BJ (cell line): ENCODE results near the gene FLII. TPM values are rescaled to one million over a fixed set of nuclear protein-coding genes. Genes with fewer than 3 reads are reported as not detected.

Source experiments
- CTCF ChIA-PET: fragments of 350-600 bp; formaldehyde crosslinking; extraction: SDS; loops from one replicate; lab custom pipeline; 2021; ENCODE audit warnings: antibody characterized with exemption, inconsistent platforms; lab: Yijun Ruan, JAX
- POLR2A ChIA-PET: fragments of 300-600 bp; sonication (Branson Sonifier 250); formaldehyde crosslinking; extraction: SDS; loops from one replicate; lab custom pipeline; 2021; ENCODE audit warnings: antibody characterized with exemption; lab: Charles Lee
- DNase-seq: peaks from one replicate; pipeline ENCODE4 v3.0.0-alpha.2; 2011; ENCODE audit warnings: low read depth
- H3K27me3 ChIP-seq: 2 replicates; pipeline ENCODE4 v1.6.0; 2011; ENCODE audit warnings: low read length; ENCODE audit not compliant: control insufficient read depth, insufficient read depth
- H3K36me3 ChIP-seq: 2 replicates; pipeline ENCODE4 v1.5.1; 2011; ENCODE audit warnings: low read length; ENCODE audit not compliant: control insufficient read depth, insufficient read depth
- H3K4me3 ChIP-seq: 2 replicates; pipeline ENCODE4 v1.5.1; 2011; ENCODE audit warnings: low read depth, mild to moderate bottlenecking, control low read depth, low read length
- CTCF ChIP-seq: IDR thresholded peaks from 2 replicates; pipeline ENCODE4 v1.5.1; 2011; ENCODE audit warnings: low read depth, mild to moderate bottlenecking, control low read depth, inconsistent platforms, low read length, moderate library complexity; ENCODE audit not compliant: insufficient read depth
- polyA plus RNA-seq: library from polyadenylated mRNA; depleted of rRNA; stranded (reverse); fragments of >200 nt; gene quantifications from 2 replicates; pipeline ENCODE4 v1.2.3, GENCODE V29; 2011

FLII gene
- polyA plus RNA-seq, 1 experiment = 425 TPM

GRCh38 chr17:18262641-18263040 lies 4.1 kb upstream of the FLII start:
- Histone ChIP-seq H3K4me3 (no peak overlapping the region), H3K36me3 (peaks cover 28% of the 10 kb centered on the region), H3K27me3 (no peaks in the 10 kb centered on the region)
- TF ChIP-seq CTCF = no peak
- CTCF ChIA-PET = interaction anchor here (1.1 kb wide), 1 partner anchor 19 kb away, joined by 3 read pairs; no protein-coding TSS in a partner anchor
- POLR2A ChIA-PET = no interaction called here
- no peak for DNase-seq

DNA sequence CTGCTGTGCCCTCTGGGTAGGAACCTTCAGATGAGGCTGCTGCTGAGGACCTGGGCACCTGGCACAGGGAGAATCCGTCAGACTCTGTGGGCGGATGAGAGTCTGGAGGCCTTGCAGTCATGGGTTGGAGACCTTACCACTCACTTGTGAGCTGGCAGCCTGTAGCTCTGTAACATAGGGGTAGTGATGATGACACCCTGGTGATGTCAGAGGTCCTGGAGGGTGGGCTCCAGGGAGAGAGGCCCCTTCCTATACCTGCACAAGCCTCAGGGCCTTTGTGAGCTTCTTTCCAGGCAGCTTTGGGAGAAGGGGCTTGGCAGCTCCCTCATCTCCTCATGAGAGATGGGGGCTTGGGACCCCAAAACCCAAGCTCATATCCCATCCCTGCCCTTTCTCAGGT lies 3.6 kb upstream of the FLII start:
- Histone ChIP-seq H3K4me3 (no peak overlapping the region), H3K27me3 (no peaks in the 10 kb centered on the region), H3K36me3 (peaks cover 28% of the 10 kb centered on the region)
- DNase-seq = no peak
- ChIA-PET POLR2A (no interaction called here), CTCF (interaction anchor here (1.1 to 1.7 kb wide), 2 partner anchors 19 to 26 kb away, joined by 3 read pairs; no protein-coding TSS in a partner anchor)
- no peak for TF ChIP-seq CTCF

- peak overlapping the region; percentile 80 for H3K4me3 ChIP-seq
- DNase-seq = no peak
- no peaks in the 10 kb centered on the region for H3K27me3 ChIP-seq
- peaks cover 28% of the 10 kb centered on the region for H3K36me3 ChIP-seq
- ChIA-PET POLR2A (no interaction called here), CTCF (interaction anchor here (1.1 to 1.7 kb wide), 2 partner anchors 20 to 26 kb away, joined by 3 read pairs; no protein-coding TSS in a partner anchor)
- no peak for TF ChIP-seq CTCF
Measured at GRCh38 chr17:18261659-18262058, 3.1 kb upstream of the FLII start.

- ChIA-PET POLR2A (interaction anchor here (0.6 kb wide), 1 partner anchor 41 kb away, joined by 4 read pairs; no protein-coding TSS in a partner anchor), CTCF (interaction anchor here (1.2 to 1.7 kb wide), 2 partner anchors 14 to 27 kb away, joined by 3 read pairs; no protein-coding TSS in a partner anchor)
- no peak for DNase-seq
Measured at GRCh38 chr17:18261146-18261515, 2.6 kb upstream of the FLII start.

More at GRCh38 chr17:18261146-18261515, 2.6 kb upstream of the FLII start:
- no peak for TF ChIP-seq CTCF
- peaks cover 33% of the 10 kb centered on the region for H3K36me3 ChIP-seq
- no peaks in the 10 kb centered on the region for H3K27me3 ChIP-seq
- peak overlapping the region; percentile 80 for H3K4me3 ChIP-seq
